IMR-90 (cell line): Measurements from ENCODE around the gene C3. TPM values are rescaled to one million over a fixed set of nuclear protein-coding genes. Genes with fewer than 3 reads are reported as not detected.

Experiments
- ATAC-seq: fragments of 200-7000 bp; cut with Tn5 transposase; 2 replicates; pipeline ENCODE4 v1.9.1; 2020; ENCODE audit warnings: low read depth, mild to moderate bottlenecking, moderate library complexity
- BruUV-seq: library from RNA; stranded (reverse); fragments of 400-500 nt; replicated peaks from 2 replicates; lab custom pipeline; 2021; lab: Mats Ljungman, UMichigan
- CTCF ChIA-PET: fragments of 300-600 bp; formaldehyde crosslinking; extraction: SDS; loops from one replicate; lab custom pipeline; 2021; ENCODE audit warnings: antibody characterized with exemption; lab: Yijun Ruan, JAX
- POLR2A ChIA-PET: fragments of 300-600 bp; sonication (Branson Sonifier 250); formaldehyde crosslinking; loops from one replicate; lab custom pipeline; 2022; ENCODE audit warnings: antibody characterized with exemption; ENCODE audit not compliant: unreplicated experiment; lab: Charles Lee
- DNase-seq: peaks from one replicate; pipeline ENCODE4 v3.0.0; 2013
- H2AFZ ChIP-seq: replicated peaks from 2 replicates; pipeline ENCODE3; 2013; ENCODE audit warnings: low read length, mild to moderate bottlenecking; ENCODE audit not compliant: poor library complexity
- H2AK5ac ChIP-seq: 2 replicates; pipeline ENCODE4 v1.6.1; 2013; ENCODE audit warnings: low read depth, low read length, inconsistent platforms
- H2AK9ac ChIP-seq: replicated peaks from 2 replicates; pipeline ENCODE3; 2013; ENCODE audit warnings: mild to moderate bottlenecking, low read depth, low read length, moderate library complexity; ENCODE audit not compliant: poor library complexity
- H2BK120ac ChIP-seq: 2 replicates; pipeline ENCODE4 v1.6.1; 2013; ENCODE audit warnings: low read depth, low read length, inconsistent platforms
- H2BK15ac ChIP-seq: 3 replicates; pipeline ENCODE4 v1.6.1; 2013; ENCODE audit warnings: low read depth, low read length, inconsistent platforms
- H2BK20ac ChIP-seq: 2 replicates; pipeline ENCODE4 v1.6.1; 2013; ENCODE audit warnings: low read depth, mild to moderate bottlenecking, inconsistent platforms, low read length, moderate library complexity
- H2BK5ac ChIP-seq: 2 replicates; pipeline ENCODE4 v1.6.1; 2013; ENCODE audit warnings: mild to moderate bottlenecking, low read depth, low read length, inconsistent platforms; ENCODE audit not compliant: poor library complexity, severe bottlenecking
- H3K14ac ChIP-seq: replicated peaks from 2 replicates; pipeline ENCODE4 v1.6.1; 2013; ENCODE audit warnings: low read depth, low read length, inconsistent platforms
- H3K18ac ChIP-seq: 2 replicates; pipeline ENCODE4 v1.6.1; 2013; ENCODE audit warnings: low read depth, low read length, control low read depth
- H3K23ac ChIP-seq: 2 replicates; pipeline ENCODE4 v1.6.1; 2013; ENCODE audit warnings: low read depth, low read length, inconsistent platforms
- H3K27ac ChIP-seq: 2 replicates; pipeline ENCODE4 v1.5.1; 2013; ENCODE audit warnings: mild to moderate bottlenecking, control low read depth, low read length; ENCODE audit not compliant: insufficient read depth
- H3K27me3 ChIP-seq: 2 replicates; pipeline ENCODE4 v1.6.1; 2013; ENCODE audit warnings: low read length; ENCODE audit not compliant: control insufficient read depth, insufficient read depth
- H3K36me3 ChIP-seq: 2 replicates; pipeline ENCODE4 v1.6.1; 2013; ENCODE audit warnings: low read length, mixed read lengths; ENCODE audit not compliant: control insufficient read depth, insufficient read depth
- H3K4ac ChIP-seq: 2 replicates; pipeline ENCODE4 v1.6.1; 2013; ENCODE audit warnings: low read depth, low read length, inconsistent platforms
- H3K4me1 ChIP-seq: 2 replicates; pipeline ENCODE4 v1.6.1; 2013; ENCODE audit warnings: low read length, mixed read lengths; ENCODE audit not compliant: control insufficient read depth, insufficient read depth
- H3K4me2 ChIP-seq: 2 replicates; pipeline ENCODE4 v1.6.1; 2013; ENCODE audit warnings: low read depth, mild to moderate bottlenecking, control low read depth, low read length, moderate library complexity
- H3K4me3 ChIP-seq: 2 replicates; pipeline ENCODE4 v1.5.1; 2013; ENCODE audit warnings: low read depth, mild to moderate bottlenecking, control low read depth, low read length, moderate library complexity; ENCODE audit not compliant: insufficient read depth
- H3K56ac ChIP-seq: 2 replicates; pipeline ENCODE4 v1.6.1; 2013; ENCODE audit warnings: low read length, inconsistent platforms; ENCODE audit not compliant: insufficient read depth; ENCODE audit errors: extremely low read depth
- H3K79me1 ChIP-seq, 2 experiments: 2 replicates each; pipeline ENCODE4 v1.6.1; 2013; ENCODE audit warnings: low read length in 2 of 2, inconsistent platforms in 1 of 2, low read depth in 1 of 2
- H3K9ac ChIP-seq: 2 replicates; pipeline ENCODE4 v1.6.1; 2013; ENCODE audit warnings: low read depth, low read length, control low read depth
- H3K9me1 ChIP-seq: 2 replicates; pipeline ENCODE4 v1.6.1; 2013; ENCODE audit warnings: low read length, inconsistent platforms; ENCODE audit not compliant: insufficient read depth
- H3K9me3 ChIP-seq: 2 replicates; pipeline ENCODE4 v1.6.1; 2013; ENCODE audit warnings: low read length; ENCODE audit not compliant: control insufficient read depth, insufficient read depth
- H4K20me1 ChIP-seq: 2 replicates; pipeline ENCODE4 v1.6.1; 2013; ENCODE audit warnings: low read length, inconsistent platforms; ENCODE audit not compliant: insufficient read depth
- H4K5ac ChIP-seq: 2 replicates; pipeline ENCODE4 v1.6.1; 2013; ENCODE audit warnings: mild to moderate bottlenecking, low read depth, low read length, control low read depth
- H4K8ac ChIP-seq, 2 experiments: 2 replicates each; pipeline ENCODE4 v1.6.1; 2013; ENCODE audit warnings: low read depth in 2 of 2, low read length in 2 of 2, control low read depth in 1 of 2, inconsistent platforms in 1 of 2
- H4K91ac ChIP-seq: 2 replicates; pipeline ENCODE4 v1.6.1; 2013; ENCODE audit warnings: low read depth, low read length, inconsistent platforms; ENCODE audit not compliant: insufficient read depth
- FOS ChIP-seq: fragments of 150-350 bp; IDR thresholded peaks from 2 replicates; pipeline ENCODE4 v1.6.1; 2016; ENCODE audit warnings: low read depth, low read length
- MAFK ChIP-seq: IDR thresholded peaks from 2 replicates; pipeline ENCODE4 v1.6.1; 2012; ENCODE audit warnings: low read depth, low read length, improper control_type of control experiment
- MAZ ChIP-seq: IDR thresholded peaks from 2 replicates; pipeline ENCODE4 v1.6.1; 2012; ENCODE audit warnings: low read depth, mild to moderate bottlenecking, low read length, improper control_type of control experiment, moderate library complexity, borderline replicate concordance
- NFE2L2 ChIP-seq: fragments of 150-350 bp; IDR thresholded peaks from 2 replicates; pipeline ENCODE4 v1.6.1; 2016; ENCODE audit warnings: low read depth, mild to moderate bottlenecking, low read length
- RAD21 ChIP-seq: IDR thresholded peaks from 2 replicates; pipeline ENCODE4 v1.6.1; 2012; ENCODE audit warnings: low read length, improper control_type of control experiment
- WGBS, 2 experiments: methylation state at CpG; one replicate each; pipeline versions ENCODE4 v1.1.5 to v1.1.7; 2013; ENCODE audit warnings: missing lambda C conversion rate in 2 of 2; ENCODE audit not compliant: insufficient read length in 1 of 2; ENCODE audit errors: extremely low coverage in 2 of 2; 5-methylcytosine and 5-hydroxymethylcytosine counted together
- dilution Hi-C: fragments of 300-500 bp; cut with HindIII; formaldehyde crosslinking; loops from one replicate; pipeline ENCODE4 v1.14.3; 2018; ENCODE audit warnings: low sequenced_read_pairs; ENCODE audit not compliant: unreplicated experiment
- in situ Hi-C: fragments of 300-500 bp; cut with MboI; formaldehyde crosslinking; loops from 3 replicates; pipeline ENCODE4 v1.14.3; 2019; ENCODE audit warnings: low sequenced_read_pairs, inconsistent platforms, mixed read lengths
- intact Hi-C: fragments of 100-400 bp; cut with micrococcal nuclease; formaldehyde crosslinking; loops from 2 replicates; pipeline ENCODE4 v1.10.0; 2022
- polyA plus RNA-seq, 3 experiments: library from polyadenylated mRNA; depleted of rRNA; stranded (reverse); fragments of >200 nt; gene quantifications; 2 replicates each; pipeline ENCODE4 v1.2.3, GENCODE V29; 2012; ENCODE audit warnings: low replicate concordance in 1 of 3
- total RNA-seq: library from RNA; depleted of rRNA; stranded (reverse); fragments of >200 nt; gene quantifications from 2 replicates; pipeline ENCODE4 v1.2.3, GENCODE V29; 2012
- TF ChIP-seq, protein P1 (sequence below): fragments of 150-350 bp; IDR thresholded peaks from 2 replicates; pipeline ENCODE4 v1.6.1; 2017; ENCODE audit warnings: mild to moderate bottlenecking, antibody characterized with exemption, low read length, low read depth

C3 gene
- total and polyA plus RNA-seq, 2 of the 4 experiments (the other 2 are of a cell fraction): 0.36 TPM; not detected in 1

DNA sequence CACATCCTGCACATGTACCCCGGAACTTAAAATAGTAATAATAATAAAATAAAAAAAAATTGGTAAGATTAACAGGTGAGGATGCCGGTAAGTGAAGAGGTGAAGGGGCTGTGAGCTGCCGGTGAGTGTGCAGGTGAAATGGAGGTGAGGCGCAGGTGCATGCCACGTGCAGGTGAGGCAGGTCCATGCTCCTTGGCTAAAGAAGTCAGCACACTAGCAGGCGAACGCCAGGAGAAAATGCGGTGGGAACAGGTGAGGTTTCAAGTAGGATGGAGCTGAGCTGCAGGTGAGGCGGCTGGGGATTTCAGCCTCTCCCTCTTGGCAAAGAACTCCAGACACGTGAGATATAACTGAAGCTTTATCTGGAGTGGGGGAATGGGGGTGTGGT lies 43.0 kb downstream of the C3 start:
- Histone ChIP-seq H3K79me1 (no peaks in the 10 kb centered on the region), H3K9ac (no peak overlapping the region), H4K20me1 (no peaks in the 10 kb centered on the region), H2BK120ac (no peak overlapping the region), H3K4me2 (no peak overlapping the region), H3K23ac (no peak overlapping the region), H2BK5ac (no peak overlapping the region), H3K27me3 (no peaks in the 10 kb centered on the region), H2AFZ (no peak overlapping the region), H2BK15ac (no peak overlapping the region), H3K4ac (no peak overlapping the region), H4K8ac (no peak overlapping the region), H4K91ac (no peak overlapping the region), H3K9me1 (no peaks in the 10 kb centered on the region), H3K18ac (no peak overlapping the region), H2AK9ac (no peak overlapping the region), H3K27ac (no peak overlapping the region), H3K36me3 (no peaks in the 10 kb centered on the region), H4K5ac (no peak overlapping the region), H3K56ac (no peak overlapping the region), H3K14ac (no peak overlapping the region), H3K4me1 (no peaks in the 10 kb centered on the region), H3K4me3 (no peak overlapping the region), H2AK5ac (no peak overlapping the region), H2BK20ac (no peak overlapping the region), H3K9me3 (peaks cover 14% of the 10 kb centered on the region)
- ChIA-PET CTCF (no interaction called here), POLR2A (no interaction called here)
- TF ChIP-seq NFE2L2 (no peak), MAFK (no peak), FOS (no peak), MAZ (no peak), RAD21 (no peak)
- TF ChIP-seq, protein P1, sequence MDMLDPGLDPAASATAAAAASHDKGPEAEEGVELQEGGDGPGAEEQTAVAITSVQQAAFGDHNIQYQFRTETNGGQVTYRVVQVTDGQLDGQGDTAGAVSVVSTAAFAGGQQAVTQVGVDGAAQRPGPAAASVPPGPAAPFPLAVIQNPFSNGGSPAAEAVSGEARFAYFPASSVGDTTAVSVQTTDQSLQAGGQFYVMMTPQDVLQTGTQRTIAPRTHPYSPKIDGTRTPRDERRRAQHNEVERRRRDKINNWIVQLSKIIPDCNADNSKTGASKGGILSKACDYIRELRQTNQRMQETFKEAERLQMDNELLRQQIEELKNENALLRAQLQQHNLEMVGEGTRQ: no peak
- 93% methylated on average over 3 of the region's 10 CpGs; no CpG with 5 or more reads in 1 of the 2 experiments for WGBS, 2 experiments
- no TSS peak for BruUV-seq
- intact Hi-C loops: no loop called here
- ATAC-seq (no peak), DNase-seq (no peak)
- dilution Hi-C loops: no loop called here
- in situ Hi-C loops: no loop called here
